Mesendoderm (in vitro differentiated cells): ENCODE data around the gene ADCY3.

Source experiments
- DNase-seq: peaks from one replicate; pipeline ENCODE4 v3.0.0; 2013
- H2AK5ac ChIP-seq: 2 replicates; pipeline ENCODE4 v1.6.1; 2013; ENCODE audit warnings: low read length, inconsistent platforms
- H2BK120ac ChIP-seq: 2 replicates; pipeline ENCODE4 v1.6.1; 2013; ENCODE audit warnings: low read depth, mild to moderate bottlenecking, low read length, moderate library complexity, mixed read lengths
- H2BK15ac ChIP-seq: replicated peaks from 2 replicates; pipeline ENCODE4 v1.6.1; 2013; ENCODE audit warnings: low read depth, mild to moderate bottlenecking, moderate library complexity
- H2BK5ac ChIP-seq: 2 replicates; pipeline ENCODE4 v1.6.1; 2013; ENCODE audit warnings: low read length, inconsistent platforms
- H3K18ac ChIP-seq: 2 replicates; pipeline ENCODE4 v1.6.1; 2013; ENCODE audit warnings: mild to moderate bottlenecking, low read length, mixed read lengths
- H3K23ac ChIP-seq: one replicate; pipeline ENCODE4 v1.6.1; 2013; ENCODE audit warnings: low read length
- H3K27ac ChIP-seq: 2 replicates; pipeline ENCODE4 v1.5.1; 2013; ENCODE audit warnings: low read depth, mild to moderate bottlenecking, inconsistent platforms, low read length, moderate library complexity
- H3K27me3 ChIP-seq: 2 replicates; pipeline ENCODE4 v1.6.1; 2013; ENCODE audit warnings: low read length, control low read depth, mild to moderate bottlenecking, inconsistent platforms; ENCODE audit not compliant: insufficient read depth, poor library complexity
- H3K36me3 ChIP-seq: 2 replicates; pipeline ENCODE4 v1.6.1; 2013; ENCODE audit warnings: low read length, inconsistent platforms; ENCODE audit not compliant: control insufficient read depth, insufficient read depth
- H3K4ac ChIP-seq: one replicate; pipeline ENCODE4 v1.6.1; 2013; ENCODE audit warnings: low read depth, mild to moderate bottlenecking, low read length, moderate library complexity
- H3K4me1 ChIP-seq: 2 replicates; pipeline ENCODE4 v1.6.1; 2013; ENCODE audit warnings: low read depth, low read length, inconsistent platforms; ENCODE audit not compliant: control insufficient read depth
- H3K4me2 ChIP-seq: 2 replicates; pipeline ENCODE4 v1.6.1; 2013; ENCODE audit warnings: low read length
- H3K4me3 ChIP-seq: 2 replicates; pipeline ENCODE4 v1.5.1; 2013; ENCODE audit warnings: mild to moderate bottlenecking, low read length
- H3K56ac ChIP-seq: one replicate; pipeline ENCODE4 v1.6.1; 2013; ENCODE audit warnings: low read length
- H3K79me1 ChIP-seq: 2 replicates; pipeline ENCODE4 v1.6.1; 2013; ENCODE audit warnings: low read length, inconsistent platforms
- H3K79me2 ChIP-seq: 2 replicates; pipeline ENCODE4 v1.6.1; 2013; ENCODE audit warnings: mild to moderate bottlenecking, low read length; ENCODE audit not compliant: control insufficient read depth, insufficient read depth
- H3K9ac ChIP-seq: 2 replicates; pipeline ENCODE4 v1.6.1; 2013; ENCODE audit warnings: low read length, inconsistent platforms
- H4K5ac ChIP-seq: one replicate; pipeline ENCODE4 v1.6.1; 2013; ENCODE audit warnings: low read length
- H4K8ac ChIP-seq: one replicate; pipeline ENCODE4 v1.6.1; 2013; ENCODE audit warnings: low read depth, mild to moderate bottlenecking, control low read depth, low read length, moderate library complexity
- WGBS: extraction: QIAGEN DNeasy Blood & Tissue Kit; methylation state at CpG from one replicate; pipeline ENCODE4 v1.1.7; 2013; ENCODE audit warnings: low lambda C conversion rate, missing lambda C conversion rate; ENCODE audit not compliant: insufficient coverage; ENCODE audit errors: extremely low coverage; 5-methylcytosine and 5-hydroxymethylcytosine counted together

ADCY3 gene

GRCh38 chr2:24915175-24915574 lies 4.9 kb downstream of the ADCY3 start:
- H3K18ac ChIP-seq, result no peak overlapping the region
- H3K9ac ChIP-seq, result no peak overlapping the region
- no peak overlapping the region for H3K27ac ChIP-seq
- H4K5ac ChIP-seq, result no peak overlapping the region
- no peaks in the 10 kb centered on the region for H3K27me3 ChIP-seq
- H2AK5ac ChIP-seq, result no peak overlapping the region
- no peak overlapping the region for H2BK5ac ChIP-seq
- no peaks in the 10 kb centered on the region for H3K36me3 ChIP-seq
- H3K4ac ChIP-seq, result no peak overlapping the region
- H3K4me1 ChIP-seq, result no peaks in the 10 kb centered on the region
- H3K79me1 ChIP-seq, result peaks cover 5% of the 10 kb centered on the region
- H3K23ac ChIP-seq, result no peak overlapping the region
- no CpG with 5 or more reads among the region's 8 CpGs for WGBS
- H4K8ac ChIP-seq, result no peak overlapping the region
- DNase-seq, result no peak
- peaks cover 5% of the 10 kb centered on the region for H3K79me2 ChIP-seq
- H3K56ac ChIP-seq, result no peak overlapping the region
- no peak overlapping the region for H3K4me2 ChIP-seq
- no peak overlapping the region for H2BK120ac ChIP-seq
- H3K4me3 ChIP-seq, result no peak overlapping the region
- H2BK15ac ChIP-seq, result no peak overlapping the region

GRCh38 chr2:24914713-24915112 lies 5.3 kb downstream of the ADCY3 start:
- Histone ChIP-seq H3K36me3 (no peaks in the 10 kb centered on the region), H2BK15ac (no peak overlapping the region), H3K18ac (no peak overlapping the region), H3K23ac (no peak overlapping the region), H3K27me3 (no peaks in the 10 kb centered on the region), H3K9ac (no peak overlapping the region), H3K79me2 (peaks cover 5% of the 10 kb centered on the region), H2BK5ac (no peak overlapping the region), H3K27ac (no peak overlapping the region), H3K56ac (no peak overlapping the region), H2AK5ac (no peak overlapping the region), H3K4me1 (no peaks in the 10 kb centered on the region), H2BK120ac (no peak overlapping the region), H3K4me2 (no peak overlapping the region), H3K4ac (no peak overlapping the region), H3K79me1 (peaks cover 5% of the 10 kb centered on the region), H4K5ac (no peak overlapping the region), H3K4me3 (no peak overlapping the region), H4K8ac (no peak overlapping the region)
- no CpG with 5 or more reads among the region's 5 CpGs for WGBS
- no peak for DNase-seq

GRCh38 chr2:24913911-24914310 lies 6.1 kb downstream of the ADCY3 start:
- no peak overlapping the region for H2BK15ac ChIP-seq
- no peak overlapping the region for H3K4me2 ChIP-seq
- no peaks in the 10 kb centered on the region for H3K27me3 ChIP-seq
- H4K8ac ChIP-seq, result no peak overlapping the region
- H3K79me1 ChIP-seq, result peaks cover 5% of the 10 kb centered on the region
- no peak overlapping the region for H3K56ac ChIP-seq
- no peak overlapping the region for H4K5ac ChIP-seq
- H3K23ac ChIP-seq, result no peak overlapping the region
- H3K79me2 ChIP-seq, result peaks cover 5% of the 10 kb centered on the region
- no peak overlapping the region for H3K4me3 ChIP-seq
- H3K36me3 ChIP-seq, result no peaks in the 10 kb centered on the region
- no peak for DNase-seq
- WGBS, result no CpG with 5 or more reads among the region's 9 CpGs
- no peak overlapping the region for H3K27ac ChIP-seq
- H2AK5ac ChIP-seq, result no peak overlapping the region
- H3K18ac ChIP-seq, result no peak overlapping the region
- no peak overlapping the region for H2BK120ac ChIP-seq
- H3K4ac ChIP-seq, result no peak overlapping the region
- H3K4me1 ChIP-seq, result no peaks in the 10 kb centered on the region
- no peak overlapping the region for H3K9ac ChIP-seq
- H2BK5ac ChIP-seq, result no peak overlapping the region

- no peak overlapping the region for H3K27ac ChIP-seq
- H3K23ac ChIP-seq, result no peak overlapping the region
- no peak overlapping the region for H3K4me3 ChIP-seq
- no peak overlapping the region for H4K8ac ChIP-seq
- H3K79me1 ChIP-seq, result no peaks in the 10 kb centered on the region
- no peak overlapping the region for H2BK5ac ChIP-seq
- no peak overlapping the region for H3K9ac ChIP-seq
- H2AK5ac ChIP-seq, result no peak overlapping the region
- H3K4me2 ChIP-seq, result no peak overlapping the region
- WGBS, result no CpG with 5 or more reads among the region's 10 CpGs
- no peak overlapping the region for H3K18ac ChIP-seq
- H2BK15ac ChIP-seq, result no peak overlapping the region
- H4K5ac ChIP-seq, result no peak overlapping the region
- no peak for DNase-seq
- no peak overlapping the region for H3K4ac ChIP-seq
- no peaks in the 10 kb centered on the region for H3K36me3 ChIP-seq
- no peak overlapping the region for H3K56ac ChIP-seq
- H3K27me3 ChIP-seq, result no peaks in the 10 kb centered on the region
- no peak overlapping the region for H2BK120ac ChIP-seq
- H3K79me2 ChIP-seq, result peaks cover 2% of the 10 kb centered on the region
- H3K4me1 ChIP-seq, result no peaks in the 10 kb centered on the region
These were observed 7.1 kb downstream of the ADCY3 start for GRCh38 chr2:24912986-24913385.

- no peak overlapping the region for H3K18ac ChIP-seq
- no peak overlapping the region for H3K9ac ChIP-seq
- no peaks in the 10 kb centered on the region for H3K79me2 ChIP-seq
- H4K5ac ChIP-seq, result no peak overlapping the region
- H3K36me3 ChIP-seq, result no peaks in the 10 kb centered on the region
- no peaks in the 10 kb centered on the region for H3K79me1 ChIP-seq
- no peak overlapping the region for H3K23ac ChIP-seq
- no peaks in the 10 kb centered on the region for H3K4me1 ChIP-seq
- no peak overlapping the region for H3K4me2 ChIP-seq
- no peak overlapping the region for H2BK5ac ChIP-seq
- H3K4me3 ChIP-seq, result no peak overlapping the region
- H2BK15ac ChIP-seq, result no peak overlapping the region
- H2BK120ac ChIP-seq, result no peak overlapping the region
- H2AK5ac ChIP-seq, result no peak overlapping the region
- H3K27ac ChIP-seq, result no peak overlapping the region
- no peak overlapping the region for H3K4ac ChIP-seq
- no peak for DNase-seq
- no CpG with 5 or more reads among the region's 7 CpGs for WGBS
- H4K8ac ChIP-seq, result no peak overlapping the region
- no peaks in the 10 kb centered on the region for H3K27me3 ChIP-seq
- no peak overlapping the region for H3K56ac ChIP-seq
These were observed 7.5 kb downstream of the ADCY3 start for GRCh38 chr2:24912523-24912922.

GRCh38 chr2:24910245-24910644 lies 9.8 kb downstream of the ADCY3 start:
- no peak overlapping the region for H3K23ac ChIP-seq
- H2BK120ac ChIP-seq, result no peak overlapping the region
- no peaks in the 10 kb centered on the region for H3K4me1 ChIP-seq
- H2BK15ac ChIP-seq, result no peak overlapping the region
- H4K8ac ChIP-seq, result no peak overlapping the region
- no peaks in the 10 kb centered on the region for H3K79me1 ChIP-seq
- H3K27ac ChIP-seq, result no peak overlapping the region
- H2BK5ac ChIP-seq, result no peak overlapping the region
- DNase-seq, result no peak
- H4K5ac ChIP-seq, result no peak overlapping the region
- no peak overlapping the region for H3K4ac ChIP-seq
- H3K9ac ChIP-seq, result no peak overlapping the region
- H3K18ac ChIP-seq, result no peak overlapping the region
- H3K36me3 ChIP-seq, result no peaks in the 10 kb centered on the region
- H3K79me2 ChIP-seq, result no peaks in the 10 kb centered on the region
- no peak overlapping the region for H3K4me3 ChIP-seq
- no peak overlapping the region for H2AK5ac ChIP-seq
- H3K56ac ChIP-seq, result no peak overlapping the region
- no CpG with 5 or more reads among the region's 3 CpGs for WGBS
- no peak overlapping the region for H3K4me2 ChIP-seq
- H3K27me3 ChIP-seq, result no peaks in the 10 kb centered on the region
